ENCODE measurements around the gene PRPS1L1.

The PRPS1L1 gene

GRCh38 chr7:18053177-18053928 is 25.7 kb upstream of the PRPS1L1 start:
- no peak for DNase-seq
- ChIA-PET CTCF (no interaction called here), POLR2A (no interaction called here)
- Histone ChIP-seq H3K4me1 (ENCODE audit: control extremely low read depth in 1 of 4, control insufficient read depth in 4 of 4, insufficient read depth in 4 of 4, low read length in 3 of 4) (no peaks in the 10 kb centered on the region), H3K27me3 (replicated peaks in 2 of 5; ENCODE audit: control insufficient read depth in 4 of 5, insufficient read depth in 5 of 5, low read length in 4 of 5) (no peaks in the 10 kb centered on the region), H3K27ac (ENCODE audit: insufficient read depth in 1 of 2, low read depth in 1 of 2, low read length in 2 of 2, poor library complexity in 1 of 2, severe bottlenecking in 2 of 2) (no peak overlapping the region), H3K4me3 (ENCODE audit: control insufficient read depth in 1 of 7, extremely low read depth in 1 of 7, insufficient read depth in 4 of 7, low read depth in 2 of 7, low read length in 6 of 7) (no peak overlapping the region), H3K36me3 (ENCODE audit: control insufficient read depth in 4 of 4, insufficient read depth in 4 of 4, low read length in 3 of 4) (no peaks in the 10 kb centered on the region), H3K9me3 (ENCODE audit: control extremely low read depth in 1 of 5, control insufficient read depth in 4 of 5, insufficient read depth in 2 of 5, low read depth in 1 of 5, low read length in 4 of 5) (no peaks in the 10 kb centered on the region)
- WGBS (ENCODE audit: insufficient coverage), result 75% methylated on average over 2 of the region's 2 CpGs

DNA sequence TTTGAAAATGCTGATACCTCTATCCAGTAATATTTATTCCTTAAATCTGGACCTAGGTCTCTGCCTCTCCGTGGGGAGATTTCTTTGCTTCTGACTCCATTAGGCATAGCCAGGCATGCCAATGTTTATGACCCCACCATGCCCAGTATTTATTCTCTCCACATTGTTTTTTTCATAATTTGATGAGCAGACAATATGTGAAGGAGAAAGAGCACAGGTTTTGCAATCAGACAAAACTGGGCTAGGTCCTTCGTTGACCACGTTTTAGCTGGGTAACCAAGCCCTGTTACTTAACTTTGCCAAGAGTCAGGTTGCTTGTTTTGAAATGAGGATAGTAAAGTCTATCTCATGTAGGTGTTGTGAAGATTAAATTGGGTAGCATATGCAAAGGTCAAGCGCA is 21.6 kb upstream of the PRPS1L1 start:
- Histone ChIP-seq H3K9me3 (ENCODE audit: control extremely low read depth in 1 of 5, control insufficient read depth in 4 of 5, insufficient read depth in 2 of 5, low read depth in 1 of 5, low read length in 4 of 5) (no peaks in the 10 kb centered on the region), H3K4me1 (ENCODE audit: control extremely low read depth in 1 of 4, control insufficient read depth in 4 of 4, insufficient read depth in 4 of 4, low read length in 3 of 4) (no peaks in the 10 kb centered on the region), H3K36me3 (ENCODE audit: control insufficient read depth in 4 of 4, insufficient read depth in 4 of 4, low read length in 3 of 4) (no peaks in the 10 kb centered on the region), H3K27me3 (replicated peaks in 2 of 5; ENCODE audit: control insufficient read depth in 4 of 5, insufficient read depth in 5 of 5, low read length in 4 of 5) (no peaks in the 10 kb centered on the region), H3K4me3 (ENCODE audit: control insufficient read depth in 1 of 7, extremely low read depth in 1 of 7, insufficient read depth in 4 of 7, low read depth in 2 of 7, low read length in 6 of 7) (no peak overlapping the region), H3K27ac (ENCODE audit: insufficient read depth in 1 of 2, low read depth in 1 of 2, low read length in 2 of 2, poor library complexity in 1 of 2, severe bottlenecking in 2 of 2) (no peak overlapping the region)
- no peak for DNase-seq
- WGBS (ENCODE audit: insufficient coverage), result 75% methylated on average over 4 of the region's 4 CpGs
- POLR2A ChIA-PET, result interaction anchor here (0.6 kb wide), 1 partner anchor 441 kb away, joined by 5 read pairs; no protein-coding TSS in a partner anchor
- CTCF ChIA-PET, result interaction anchor here (2.4 kb wide), 1 partner anchor 15 kb away, joined by 5 read pairs; no protein-coding TSS in a partner anchor

- H3K4me3 ChIP-seq (ENCODE audit: control insufficient read depth in 1 of 7, extremely low read depth in 1 of 7, insufficient read depth in 4 of 7, low read depth in 2 of 7, low read length in 6 of 7), result no peak overlapping the region
- CTCF ChIA-PET, result no interaction called here
- no peaks in the 10 kb centered on the region for H3K4me1 ChIP-seq (ENCODE audit: control extremely low read depth in 1 of 4, control insufficient read depth in 4 of 4, insufficient read depth in 4 of 4, low read length in 3 of 4)
- no peak overlapping the region for H3K27ac ChIP-seq (ENCODE audit: insufficient read depth in 1 of 2, low read depth in 1 of 2, low read length in 2 of 2, poor library complexity in 1 of 2, severe bottlenecking in 2 of 2)
- no peaks in the 10 kb centered on the region for H3K27me3 ChIP-seq (replicated peaks in 2 of 5; ENCODE audit: control insufficient read depth in 4 of 5, insufficient read depth in 5 of 5, low read length in 4 of 5)
- no peak for DNase-seq
- no peaks in the 10 kb centered on the region for H3K9me3 ChIP-seq (ENCODE audit: control extremely low read depth in 1 of 5, control insufficient read depth in 4 of 5, insufficient read depth in 2 of 5, low read depth in 1 of 5, low read length in 4 of 5)
- H3K36me3 ChIP-seq (ENCODE audit: control insufficient read depth in 4 of 4, insufficient read depth in 4 of 4, low read length in 3 of 4), result no peaks in the 10 kb centered on the region
- POLR2A ChIA-PET, result no interaction called here
- WGBS (ENCODE audit: insufficient coverage), result no CpG with 5 or more reads among the region's 1 CpG
Measured at GRCh38 chr7:18046601-18047000, 19.0 kb upstream of the PRPS1L1 start.

DNA sequence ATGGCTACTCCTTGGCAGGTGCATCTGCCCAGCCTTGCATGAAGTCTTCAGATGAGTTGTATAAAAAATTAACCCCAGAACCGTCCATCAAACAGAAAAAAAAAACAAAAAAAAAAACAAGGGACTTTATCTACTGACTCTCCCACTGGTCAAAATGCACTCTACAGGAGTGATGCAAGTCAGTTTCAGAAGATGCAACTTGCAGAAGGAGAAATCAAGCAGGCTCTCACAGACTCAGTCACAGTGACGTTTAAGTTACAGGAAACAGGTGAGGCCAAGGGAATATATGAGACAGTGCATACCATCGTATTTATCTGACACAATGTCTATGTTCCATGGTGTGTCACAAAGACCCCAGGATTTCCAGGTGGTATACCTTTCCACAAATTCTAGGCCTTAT is 17.5 kb upstream of the PRPS1L1 start:
- POLR2A ChIA-PET, result no interaction called here
- H3K9me3 ChIP-seq (ENCODE audit: control extremely low read depth in 1 of 5, control insufficient read depth in 4 of 5, insufficient read depth in 2 of 5, low read depth in 1 of 5, low read length in 4 of 5), result no peaks in the 10 kb centered on the region

DNA sequence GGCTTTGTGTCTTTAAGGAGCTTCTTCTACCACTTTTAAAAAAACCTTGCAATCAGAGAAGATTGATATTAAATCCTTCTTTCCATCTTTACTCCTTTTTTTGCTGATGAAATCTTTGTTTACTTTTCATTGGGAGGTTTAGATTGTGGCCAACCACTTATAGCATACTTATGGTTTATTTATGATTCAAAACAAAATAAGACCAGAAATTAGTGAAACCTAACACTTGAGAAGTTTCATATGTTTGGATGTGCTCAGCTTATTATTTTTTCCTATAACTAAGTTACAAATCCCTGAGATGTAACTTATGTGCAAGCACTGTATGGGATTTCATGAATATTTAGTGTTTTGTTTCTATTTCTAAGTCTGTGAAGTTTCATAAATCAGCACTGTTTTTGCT is 13.5 kb upstream of the PRPS1L1 start:
- CTCF ChIA-PET, result no interaction called here
- POLR2A ChIA-PET, result no interaction called here
- H3K9me3 ChIP-seq (ENCODE audit: control extremely low read depth in 1 of 5, control insufficient read depth in 4 of 5, insufficient read depth in 2 of 5, low read depth in 1 of 5, low read length in 4 of 5), result no peaks in the 10 kb centered on the region
- H3K4me1 ChIP-seq (ENCODE audit: control extremely low read depth in 1 of 4, control insufficient read depth in 4 of 4, insufficient read depth in 4 of 4, low read length in 3 of 4), result no peaks in the 10 kb centered on the region
- H3K27ac ChIP-seq (ENCODE audit: insufficient read depth in 1 of 2, low read depth in 1 of 2, low read length in 2 of 2, poor library complexity in 1 of 2, severe bottlenecking in 2 of 2), result no peak overlapping the region
- H3K36me3 ChIP-seq (ENCODE audit: control insufficient read depth in 4 of 4, insufficient read depth in 4 of 4, low read length in 3 of 4), result no peaks in the 10 kb centered on the region
- no peaks in the 10 kb centered on the region for H3K27me3 ChIP-seq (replicated peaks in 2 of 5; ENCODE audit: control insufficient read depth in 4 of 5, insufficient read depth in 5 of 5, low read length in 4 of 5)
- no peak for DNase-seq
- H3K4me3 ChIP-seq (ENCODE audit: control insufficient read depth in 1 of 7, extremely low read depth in 1 of 7, insufficient read depth in 4 of 7, low read depth in 2 of 7, low read length in 6 of 7), result no peak overlapping the region

More for the DNA sequence above, 17.5 kb upstream of the PRPS1L1 start:
- 100% methylated on average over 2 of the region's 3 CpGs for WGBS (ENCODE audit: insufficient coverage)
- no peak for DNase-seq
- Histone ChIP-seq H3K27me3 (replicated peaks in 2 of 5; ENCODE audit: control insufficient read depth in 4 of 5, insufficient read depth in 5 of 5, low read length in 4 of 5) (no peaks in the 10 kb centered on the region), H3K36me3 (ENCODE audit: control insufficient read depth in 4 of 4, insufficient read depth in 4 of 4, low read length in 3 of 4) (no peaks in the 10 kb centered on the region), H3K27ac (ENCODE audit: insufficient read depth in 1 of 2, low read depth in 1 of 2, low read length in 2 of 2, poor library complexity in 1 of 2, severe bottlenecking in 2 of 2) (no peak overlapping the region), H3K4me1 (ENCODE audit: control extremely low read depth in 1 of 4, control insufficient read depth in 4 of 4, insufficient read depth in 4 of 4, low read length in 3 of 4) (no peaks in the 10 kb centered on the region), H3K4me3 (ENCODE audit: control insufficient read depth in 1 of 7, extremely low read depth in 1 of 7, insufficient read depth in 4 of 7, low read depth in 2 of 7, low read length in 6 of 7) (no peak overlapping the region)
- CTCF ChIA-PET, result no interaction called here

- Histone ChIP-seq H3K4me1 (ENCODE audit: control extremely low read depth in 1 of 4, control insufficient read depth in 4 of 4, insufficient read depth in 4 of 4, low read length in 3 of 4) (no peaks in the 10 kb centered on the region), H3K27me3 (replicated peaks in 2 of 5; ENCODE audit: control insufficient read depth in 4 of 5, insufficient read depth in 5 of 5, low read length in 4 of 5) (no peaks in the 10 kb centered on the region), H3K36me3 (ENCODE audit: control insufficient read depth in 4 of 4, insufficient read depth in 4 of 4, low read length in 3 of 4) (no peaks in the 10 kb centered on the region), H3K27ac (ENCODE audit: insufficient read depth in 1 of 2, low read depth in 1 of 2, low read length in 2 of 2, poor library complexity in 1 of 2, severe bottlenecking in 2 of 2) (no peak overlapping the region), H3K4me3 (ENCODE audit: control insufficient read depth in 1 of 7, extremely low read depth in 1 of 7, insufficient read depth in 4 of 7, low read depth in 2 of 7, low read length in 6 of 7) (no peak overlapping the region), H3K9me3 (ENCODE audit: control extremely low read depth in 1 of 5, control insufficient read depth in 4 of 5, insufficient read depth in 2 of 5, low read depth in 1 of 5, low read length in 4 of 5) (no peaks in the 10 kb centered on the region)
- ChIA-PET POLR2A (no interaction called here), CTCF (no interaction called here)
- no peak for DNase-seq
- WGBS (ENCODE audit: insufficient coverage), result 100% methylated on average over 3 of the region's 5 CpGs
Measured at GRCh38 chr7:18040196-18040595, 12.6 kb upstream of the PRPS1L1 start.

DNA sequence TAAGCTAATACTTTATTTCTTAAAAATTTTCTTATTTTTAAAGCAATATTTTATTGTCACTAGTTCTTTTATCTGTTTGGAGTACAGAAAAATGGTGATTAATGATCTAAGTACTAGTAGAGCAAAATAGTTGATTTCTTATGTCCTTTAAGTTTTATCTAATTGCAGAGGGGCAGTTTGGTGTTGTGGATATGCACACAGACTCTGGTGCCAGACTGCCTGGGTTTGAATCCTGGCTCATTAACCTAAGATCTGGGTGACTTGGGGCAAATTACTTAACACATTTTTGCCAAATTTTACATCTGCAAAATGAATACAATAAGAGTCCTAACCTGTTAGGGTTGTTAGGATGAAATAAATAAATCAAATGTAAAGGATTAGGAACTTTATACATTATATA is 10.7 kb upstream of the PRPS1L1 start:
- no peak overlapping the region for H3K27ac ChIP-seq (ENCODE audit: insufficient read depth in 1 of 2, low read depth in 1 of 2, low read length in 2 of 2, poor library complexity in 1 of 2, severe bottlenecking in 2 of 2)
- no peaks in the 10 kb centered on the region for H3K4me1 ChIP-seq (ENCODE audit: control extremely low read depth in 1 of 4, control insufficient read depth in 4 of 4, insufficient read depth in 4 of 4, low read length in 3 of 4)
- no peaks in the 10 kb centered on the region for H3K27me3 ChIP-seq (replicated peaks in 2 of 5; ENCODE audit: control insufficient read depth in 4 of 5, insufficient read depth in 5 of 5, low read length in 4 of 5)
- no peaks in the 10 kb centered on the region for H3K36me3 ChIP-seq (ENCODE audit: control insufficient read depth in 4 of 4, insufficient read depth in 4 of 4, low read length in 3 of 4)
- CTCF ChIA-PET, result no interaction called here
- POLR2A ChIA-PET, result no interaction called here
- H3K4me3 ChIP-seq (ENCODE audit: control insufficient read depth in 1 of 7, extremely low read depth in 1 of 7, insufficient read depth in 4 of 7, low read depth in 2 of 7, low read length in 6 of 7), result no peak overlapping the region
- no peaks in the 10 kb centered on the region for H3K9me3 ChIP-seq (ENCODE audit: control extremely low read depth in 1 of 5, control insufficient read depth in 4 of 5, insufficient read depth in 2 of 5, low read depth in 1 of 5, low read length in 4 of 5)
- DNase-seq, result no peak

All from common myeloid progenitor, CD34-positive (primary cell).